GM12892 (cell line): ENCODE measurements around the gene HADH.

Experiments used
- DNase-seq: peaks from one replicate; pipeline ENCODE4 v3.0.0; 2011; ENCODE audit not compliant: insufficient read length
- FAIRE-seq: peaks from 2 replicates; lab custom pipeline; 2011; peaks lifted over from hg19 to GRCh38; lab: Jason Lieb, UNC
- POLR2A ChIP-seq: IDR thresholded peaks from 2 replicates; pipeline ENCODE4 v1.6.1; 2011; ENCODE audit warnings: low read depth, low read length, control low read depth
- POLR2AphosphoS5 ChIP-seq: IDR thresholded peaks from 2 replicates; pipeline ENCODE4 v1.6.1; 2011; ENCODE audit warnings: low read depth, low read length, control low read depth
- TAF1 ChIP-seq: IDR thresholded peaks from 2 replicates; pipeline ENCODE4 v1.6.1; 2011; ENCODE audit warnings: low read depth, mild to moderate bottlenecking, control low read depth, low read length, borderline replicate concordance

HADH gene

GRCh38 chr4:107977482-107977881, 12.2 kb upstream of the HADH start:
- DNase-seq (no peak), FAIRE-seq (no peak)
- TF ChIP-seq POLR2AphosphoS5 (no peak), TAF1 (no peak), POLR2A (no peak)

- TF ChIP-seq POLR2AphosphoS5: no peak
- TF ChIP-seq TAF1: no peak
- TF ChIP-seq POLR2A: no peak
- no peak for DNase-seq
- no peak for FAIRE-seq
These were observed 11.6 kb upstream of the HADH start for GRCh38 chr4:107977966-107978705.

- DNase-seq (no peak), FAIRE-seq (no peak)
- no peak for TF ChIP-seq TAF1
- TF ChIP-seq POLR2AphosphoS5: no peak
- no peak for TF ChIP-seq POLR2A
These were observed 10.8 kb upstream of the HADH start for GRCh38 chr4:107978716-107979451.

- no peak for TF ChIP-seq POLR2A
- TF ChIP-seq TAF1: no peak
- TF ChIP-seq POLR2AphosphoS5: no peak
- DNase-seq (no peak), FAIRE-seq (peak; percentile 30)
These were observed 1.6 kb upstream of the HADH start for GRCh38 chr4:107987916-107988762.

- FAIRE-seq: no peak
- TF ChIP-seq POLR2A (no peak), TAF1 (no peak), POLR2AphosphoS5 (no peak)
- no peak for DNase-seq
These were observed 990 bp upstream of the HADH start for GRCh38 chr4:107988763-107989035.

- FAIRE-seq: no peak
These were observed 540 bp upstream of the HADH start for GRCh38 chr4:107989162-107989536.

GRCh38 chr4:107991945-107992630, 2.4 kb downstream of the HADH start:
- TF ChIP-seq POLR2AphosphoS5 (no peak), POLR2A (no peak), TAF1 (no peak)
- FAIRE-seq (no peak), DNase-seq (no peak)

More at GRCh38 chr4:107989162-107989536, 540 bp upstream of the HADH start:
- DNase-seq: no peak
- no peak for TF ChIP-seq POLR2AphosphoS5
- no peak for TF ChIP-seq POLR2A
- TF ChIP-seq TAF1: no peak

- DNase-seq (no peak), FAIRE-seq (no peak)
- no peak for TF ChIP-seq POLR2AphosphoS5
These were observed 4.3 kb downstream of the HADH start for GRCh38 chr4:107993969-107994368.

- no peak for TF ChIP-seq POLR2A
- no peak for TF ChIP-seq TAF1
- no peak for TF ChIP-seq POLR2AphosphoS5
- FAIRE-seq (no peak), DNase-seq (no peak)
These were observed 5.2 kb downstream of the HADH start for GRCh38 chr4:107994894-107995293.

- DNase-seq (no peak), FAIRE-seq (no peak)
- no peak for TF ChIP-seq TAF1
- TF ChIP-seq POLR2A: no peak
- no peak for TF ChIP-seq POLR2AphosphoS5
These were observed 7.5 kb downstream of the HADH start for GRCh38 chr4:107996949-107997788.
